GM18508 (cell line): Measurements from ENCODE around the gene TMEM139.
"Not testable (repeated sequence)": the region's sequence is repeated elsewhere in the genome, so short reads cannot be mapped to it uniquely, and the experiment has no call there.

Source experiments
- ATAC-seq: cut with Tn5 transposase; IDR thresholded peaks from one replicate; pipeline ENCODE4 v1.9.1; 2021; ENCODE audit warnings: moderate number of reproducible peaks; ENCODE audit not compliant: insufficient read depth, unreplicated experiment

Gene TMEM139

GRCh38 chr7:143257501-143257900, 27.3 kb upstream of the TMEM139 start:
- ATAC-seq = no peak

- ATAC-seq = no peak
These were observed 25.9 kb upstream of the TMEM139 start for GRCh38 chr7:143258831-143259230.

GRCh38 chr7:143259765-143260164, 25.0 kb upstream of the TMEM139 start:
- no peak for ATAC-seq

- ATAC-seq = no peak
These were observed 22.9 kb upstream of the TMEM139 start for GRCh38 chr7:143261901-143262300.

- ATAC-seq = peak; percentile 91
These were observed 21.2 kb upstream of the TMEM139 start, which contains the start of gene GSTK1 for GRCh38 chr7:143263266-143264195. Gene GSTK1, plus strand, starts transcription at chr7:143263441. Its CDS starts 73 bp downstream, at chr7:143263514.

- not testable (repeated sequence) for ATAC-seq
These were observed 20.6 kb upstream of the TMEM139 start for GRCh38 chr7:143264196-143264568.

GRCh38 chr7:143265017-143265693, 19.6 kb upstream of the TMEM139 start:
- ATAC-seq = no peak

GRCh38 chr7:143269251-143269650, 15.5 kb upstream of the TMEM139 start:
- ATAC-seq = no peak

- no peak for ATAC-seq
These were observed 13.5 kb upstream of the TMEM139 start for GRCh38 chr7:143271240-143271639.

- no peak for ATAC-seq
These were observed 11.9 kb upstream of the TMEM139 start for GRCh38 chr7:143272871-143273270.

- ATAC-seq = no peak
These were observed 5.3 kb upstream of the TMEM139 start for GRCh38 chr7:143279186-143280098.

- no peak for ATAC-seq
These were observed 4.6 kb upstream of the TMEM139 start for GRCh38 chr7:143280160-143280559.

- ATAC-seq = no peak
These were observed 4.2 kb upstream of the TMEM139 start for GRCh38 chr7:143280566-143280965.

GRCh38 chr7:143281529-143281928, 3.2 kb upstream of the TMEM139 start:
- ATAC-seq = no peak

- ATAC-seq = no peak
These were observed 2.6 kb upstream of the TMEM139 start for GRCh38 chr7:143282124-143282523.

GRCh38 chr7:143283381-143283780, 1.4 kb upstream of the TMEM139 start:
- ATAC-seq = no peak

GRCh38 chr7:143285470-143285778, 666 bp downstream of the TMEM139 start:
- ATAC-seq = no peak

- no peak for ATAC-seq
These were observed 1.2 kb downstream of the TMEM139 start for GRCh38 chr7:143285806-143286521.

- ATAC-seq = no peak
These were observed 1.7 kb downstream of the TMEM139 start for GRCh38 chr7:143286522-143286890.

GRCh38 chr7:143287339-143287934, 2.7 kb downstream of the TMEM139 start:
- no peak for ATAC-seq
